GM19452 (cell line): ENCODE measurements around the gene TFR2.

ENCODE experiments used
- ATAC-seq: cut with Tn5 transposase; IDR thresholded peaks from one replicate; pipeline ENCODE4 v1.9.1; 2021; ENCODE audit not compliant: unreplicated experiment

The TFR2 gene

GRCh38 chr7:100641463-100641859, at the start of gene TFR2:
TSS of gene TFR2 (minus strand) at chr7:100641552. CDS start at chr7:100641509, 43 bp downstream.
- ATAC-seq, result no peak

DNA sequence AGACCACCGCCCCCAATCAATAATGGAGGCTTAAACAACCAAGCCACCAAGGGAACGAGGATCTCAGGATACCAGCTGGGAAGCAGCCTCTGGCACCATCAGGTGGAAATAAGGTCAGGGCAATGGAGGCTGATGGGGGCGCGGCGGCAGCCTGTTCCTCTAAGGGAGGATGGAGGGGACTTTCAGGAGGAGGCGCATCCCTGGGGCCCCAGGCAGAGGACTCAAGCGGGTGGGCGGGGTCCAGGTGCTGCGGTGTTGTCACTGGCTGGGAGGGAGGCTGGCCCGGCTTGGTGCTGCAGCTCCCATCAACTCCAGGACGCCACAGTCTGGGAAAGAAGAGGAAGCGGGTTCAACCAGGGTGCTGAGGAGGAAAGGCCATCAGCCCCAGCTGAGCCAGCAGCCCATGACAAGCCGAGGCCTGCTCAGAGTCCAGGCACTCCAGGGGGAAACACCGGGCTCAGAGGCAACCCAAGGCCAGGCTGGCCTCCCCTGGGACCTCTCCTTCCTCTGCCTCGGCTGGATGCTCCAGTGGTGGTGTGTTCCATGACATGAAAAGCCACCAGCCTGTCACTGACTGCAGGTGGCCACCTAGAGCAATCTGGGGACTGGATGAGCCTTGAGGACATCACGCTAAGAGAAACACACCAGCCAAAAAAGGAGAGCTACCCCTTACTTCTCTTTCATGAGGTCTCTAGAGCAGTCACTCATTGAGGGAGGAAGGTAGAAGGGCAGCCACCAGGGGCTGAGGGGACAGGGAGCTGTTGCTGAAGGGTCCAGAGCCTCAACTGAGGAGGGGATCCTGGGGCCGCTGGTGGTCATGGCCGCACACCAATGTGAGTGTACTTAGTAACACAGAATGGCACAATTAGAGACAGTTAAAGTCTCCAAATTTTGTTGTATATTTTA, 48.1 kb upstream of the TFR2 start:
- no peak for ATAC-seq

GRCh38 chr7:100688326-100688860, 47.0 kb upstream of the TFR2 start:
- no peak for ATAC-seq

DNA sequence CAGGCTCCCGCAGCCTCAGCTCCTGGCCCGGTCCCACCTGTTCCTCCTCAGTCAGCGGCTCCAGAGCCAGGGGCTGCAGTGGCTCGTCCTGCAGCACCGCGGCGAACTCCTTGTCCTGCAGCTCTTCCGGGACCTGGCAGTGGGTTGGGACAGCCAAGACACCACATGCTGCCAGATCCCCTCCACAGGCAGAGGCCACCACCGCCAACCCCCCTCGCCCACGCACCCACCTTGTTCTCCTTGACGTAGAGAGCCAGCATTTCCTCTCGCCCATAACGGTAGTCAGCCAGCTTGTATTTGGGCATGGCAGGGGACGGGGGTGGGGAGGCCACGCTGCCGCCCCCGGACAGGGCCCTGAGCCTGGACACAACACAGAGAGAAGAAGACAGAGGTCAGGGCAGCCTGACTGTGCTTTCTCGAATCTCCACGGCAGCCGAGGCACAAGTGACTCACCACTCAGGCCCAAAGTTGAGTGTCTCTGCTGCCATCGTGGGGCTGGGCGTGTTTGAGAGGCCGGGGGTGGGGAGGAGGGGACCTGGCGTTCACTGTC, 46.5 kb upstream of the TFR2 start:
- no peak for ATAC-seq

DNA sequence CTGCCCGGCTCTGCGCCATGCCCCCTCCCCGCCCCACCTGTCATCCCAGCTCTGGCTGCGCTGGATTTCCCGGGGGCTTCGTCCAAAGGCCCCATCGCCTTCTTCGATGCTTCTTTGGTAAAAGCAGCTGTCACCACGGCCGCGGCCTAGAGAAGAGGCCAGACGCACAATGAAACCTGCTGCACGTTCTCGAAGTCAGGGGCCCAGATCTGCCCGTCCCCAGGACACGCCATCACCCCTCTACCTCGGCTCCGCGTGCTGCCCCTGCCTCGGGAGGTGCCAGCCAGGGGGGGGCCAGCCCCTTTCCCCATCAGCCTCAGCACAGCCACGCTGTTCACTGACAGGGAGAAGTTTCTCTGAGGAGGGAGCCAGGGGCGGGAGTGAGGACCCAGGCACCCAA, 45.9 kb upstream of the TFR2 start:
- ATAC-seq, result no peak

GRCh38 chr7:100686822-100687211, 45.5 kb upstream of the TFR2 start:
- ATAC-seq, result no peak

DNA sequence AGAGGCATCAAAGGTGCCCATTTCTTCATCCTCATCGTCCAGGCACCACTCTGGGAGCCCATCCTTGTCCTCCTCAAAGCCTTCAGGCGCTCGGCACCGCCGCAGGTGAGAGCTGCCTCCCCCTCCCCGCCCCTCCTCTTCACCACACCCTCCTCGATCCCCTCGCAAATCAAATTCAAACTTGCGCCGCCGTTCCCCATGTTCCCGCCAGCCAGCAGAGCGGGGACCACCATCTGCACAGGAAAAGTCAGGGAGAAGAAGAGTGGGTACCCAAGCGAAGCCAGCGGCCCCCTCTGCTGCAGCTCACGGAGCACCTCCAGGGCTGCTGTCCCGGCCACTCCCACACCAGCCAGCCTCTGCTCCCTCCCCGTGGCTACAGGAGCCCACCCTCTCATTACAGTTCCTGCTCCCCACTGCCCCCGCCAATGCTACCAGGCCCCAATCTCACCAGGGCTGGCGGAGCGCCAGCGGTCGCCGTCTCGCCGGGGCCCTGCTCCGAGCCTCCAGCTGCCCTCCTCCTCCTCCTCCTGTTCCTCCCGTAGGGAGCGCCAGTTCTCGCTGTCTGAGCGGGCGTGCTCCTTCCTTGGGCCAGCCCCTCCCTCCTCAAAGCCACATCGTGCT, 45.0 kb upstream of the TFR2 start:
- ATAC-seq, result no peak

DNA sequence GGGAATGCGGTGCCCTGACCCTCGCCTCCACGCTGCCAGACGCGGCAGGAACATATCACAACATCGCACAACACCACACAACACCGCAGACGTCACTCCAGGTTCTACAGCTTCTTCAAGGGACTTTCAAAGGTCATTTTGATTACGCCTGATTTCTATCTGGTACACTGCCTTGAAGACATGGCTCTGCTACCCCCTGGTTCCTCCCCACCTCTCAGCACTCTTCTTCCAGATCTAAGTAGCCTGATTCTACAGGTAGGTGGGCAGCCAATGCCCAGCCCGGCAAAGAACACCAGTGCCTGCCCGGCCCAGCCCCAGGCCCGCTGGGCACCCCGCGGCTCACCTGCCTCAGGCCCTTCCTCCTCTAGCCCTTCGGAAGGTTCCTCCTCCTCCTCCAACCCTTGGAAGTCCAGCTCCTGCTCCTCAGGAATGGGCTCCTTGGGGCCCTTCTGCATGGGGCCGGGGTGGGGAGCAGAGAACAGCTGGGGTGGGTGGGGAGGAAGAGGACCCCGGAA, 44.3 kb upstream of the TFR2 start:
- ATAC-seq, result no peak

DNA sequence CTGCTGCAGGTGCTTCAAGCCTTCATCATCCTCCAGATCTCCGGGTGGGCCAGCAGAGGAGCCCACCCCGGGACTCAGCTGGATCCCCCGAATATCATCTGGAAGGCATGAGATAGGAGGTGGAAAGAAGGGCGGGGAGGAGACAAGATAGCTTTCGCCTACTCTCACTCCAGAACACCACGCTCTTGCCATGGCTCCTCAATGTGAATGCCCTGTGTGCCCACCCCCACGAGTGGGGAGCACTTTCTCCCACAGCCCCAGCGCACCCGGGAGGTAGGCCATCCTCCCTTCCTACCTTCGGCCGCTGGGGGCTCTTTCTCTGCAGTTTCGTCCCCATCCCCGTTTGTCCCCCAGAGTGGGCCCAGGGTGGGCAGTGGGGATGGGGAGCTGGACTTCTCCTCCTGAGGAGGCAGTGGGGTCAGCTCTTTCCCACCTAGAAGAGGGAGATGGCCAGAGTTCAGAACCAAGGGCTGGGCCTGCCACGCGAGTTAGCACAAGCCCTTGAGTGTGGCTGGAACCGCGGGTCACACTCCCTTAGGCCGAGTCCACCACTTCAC, 43.8 kb upstream of the TFR2 start:
- no peak for ATAC-seq

DNA sequence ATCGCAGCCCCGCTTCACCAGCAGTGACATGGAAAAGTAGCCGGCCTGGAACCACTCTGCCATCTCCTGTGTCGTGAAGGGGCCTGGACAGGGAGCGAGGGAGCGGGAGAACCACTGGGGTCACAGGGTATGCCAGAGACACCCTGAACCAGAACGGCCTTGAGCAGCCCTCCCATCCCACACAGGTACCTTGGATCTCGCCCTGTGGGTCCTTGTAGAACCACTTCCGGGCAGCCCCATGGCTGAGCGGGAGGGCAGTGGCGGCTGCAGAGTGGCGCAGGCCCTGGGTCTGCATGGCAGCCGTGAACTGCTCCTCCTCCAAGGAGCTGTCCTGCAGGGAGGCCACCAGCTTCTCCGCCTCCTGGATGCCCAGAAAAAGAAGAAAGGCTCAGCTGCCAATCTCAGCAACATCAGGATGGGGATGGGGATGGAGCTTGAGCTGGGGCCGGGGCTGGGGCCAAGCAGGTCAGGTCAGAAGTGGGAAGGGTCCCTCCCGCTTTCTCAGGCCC, 43.2 kb upstream of the TFR2 start:
- no peak for ATAC-seq

DNA sequence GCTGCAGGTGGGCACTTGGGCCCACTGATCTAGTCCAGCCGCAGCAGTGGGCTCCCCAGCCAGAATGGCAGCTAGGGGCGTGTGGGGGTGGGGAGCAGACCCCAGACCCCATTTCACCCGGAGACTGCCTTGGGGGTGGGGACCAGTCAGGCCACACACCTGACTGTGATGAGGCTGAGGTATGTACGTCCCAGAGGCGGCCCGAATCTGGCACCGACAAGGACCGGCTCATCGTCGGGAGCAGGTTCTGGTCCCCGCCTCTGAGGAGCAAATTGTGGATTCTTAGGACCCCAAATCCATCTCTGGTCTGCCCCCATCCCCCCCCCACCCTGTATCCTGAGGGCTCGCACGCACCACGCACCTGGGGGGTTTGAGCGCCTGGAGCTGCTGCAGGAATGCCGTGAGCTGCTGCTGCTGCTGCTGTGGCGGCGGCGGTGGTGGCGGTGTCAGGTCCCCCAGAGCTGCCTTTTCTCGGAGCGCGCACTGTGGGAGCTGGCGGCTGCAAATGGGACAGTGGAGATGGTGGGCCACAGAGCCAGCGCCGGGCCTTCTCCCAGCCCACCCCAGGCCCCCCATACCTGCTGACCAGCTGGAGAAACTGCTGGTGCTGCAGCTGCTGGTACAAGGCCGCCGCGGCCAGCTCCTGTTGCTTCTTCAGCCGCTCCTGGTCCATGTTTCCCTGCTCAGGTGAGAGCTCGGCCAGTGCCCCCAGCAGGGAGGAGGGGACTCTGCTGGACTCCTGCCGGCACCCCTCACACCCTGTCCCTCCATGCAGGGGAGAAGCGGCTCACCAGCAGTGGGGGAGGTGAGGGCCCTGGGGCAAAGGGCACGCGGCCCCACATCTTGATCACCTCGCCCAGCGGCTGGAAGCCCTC, 42.5 kb upstream of the TFR2 start:
- ATAC-seq, result no peak

- no peak for ATAC-seq
Measured at GRCh38 chr7:100682991-100683658, 41.8 kb upstream of the TFR2 start.

DNA sequence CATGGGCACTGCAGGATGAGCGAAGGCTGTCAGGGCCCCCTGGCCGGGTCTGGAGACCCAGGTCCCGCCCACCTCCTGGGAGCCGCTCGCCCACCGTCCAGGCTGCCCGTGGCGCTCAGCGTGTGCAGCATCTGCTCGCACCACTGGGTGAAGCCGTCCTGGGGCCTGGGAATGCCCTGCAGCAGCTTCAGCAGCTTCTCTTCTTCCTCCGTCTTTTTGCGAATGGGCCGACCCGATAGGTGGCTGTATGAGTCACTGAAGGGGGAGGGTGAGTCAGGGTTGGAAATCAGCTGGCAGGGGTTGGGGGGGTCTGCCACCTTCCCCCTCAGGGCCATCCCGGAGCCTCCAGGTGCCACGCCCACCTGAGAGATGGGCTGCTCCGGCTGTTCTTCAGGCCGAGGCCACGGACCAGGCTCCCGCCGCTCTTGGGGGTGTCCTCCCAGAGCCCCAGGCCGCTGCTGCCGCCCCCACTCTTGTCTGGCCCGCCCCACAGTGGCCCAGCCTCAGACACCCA, 40.9 kb upstream of the TFR2 start:
- no peak for ATAC-seq

DNA sequence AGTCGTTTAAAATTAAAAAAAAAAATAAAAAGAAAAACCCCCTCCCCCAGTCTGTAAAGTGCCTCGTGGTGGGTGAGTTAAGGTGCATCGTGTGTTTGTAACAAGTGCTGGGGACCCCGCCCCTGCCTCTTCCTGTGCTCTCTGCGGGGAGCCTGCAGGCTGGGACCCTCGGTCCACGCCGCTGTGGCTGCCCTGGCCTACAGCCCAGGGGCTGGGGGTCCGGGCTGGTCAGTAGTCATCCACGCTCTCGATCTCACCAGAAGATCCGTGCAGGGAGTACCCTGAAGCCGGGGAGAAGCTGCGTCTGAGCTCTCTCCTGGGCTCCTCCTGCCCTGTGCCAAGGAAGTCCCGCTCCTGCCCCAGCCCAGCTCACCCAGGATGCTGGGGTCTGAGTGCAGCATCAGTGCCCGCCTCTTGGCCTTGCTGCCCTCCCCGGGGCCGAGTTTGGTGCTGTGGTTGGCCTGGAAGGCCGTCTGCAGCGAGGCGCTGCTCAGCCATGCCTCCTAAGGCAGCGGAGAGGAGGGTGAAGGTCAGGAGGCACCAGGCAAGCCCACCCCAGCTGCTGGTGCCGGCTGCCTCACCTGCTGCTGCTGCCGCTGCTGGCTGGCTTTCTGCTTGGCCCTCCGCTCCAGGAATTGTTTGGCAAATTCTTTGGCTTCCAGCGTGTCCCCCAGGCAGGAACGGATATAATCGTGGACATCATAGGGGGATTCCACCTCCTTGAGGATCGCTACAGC, 40.3 kb upstream of the TFR2 start:
- ATAC-seq, result no peak

DNA sequence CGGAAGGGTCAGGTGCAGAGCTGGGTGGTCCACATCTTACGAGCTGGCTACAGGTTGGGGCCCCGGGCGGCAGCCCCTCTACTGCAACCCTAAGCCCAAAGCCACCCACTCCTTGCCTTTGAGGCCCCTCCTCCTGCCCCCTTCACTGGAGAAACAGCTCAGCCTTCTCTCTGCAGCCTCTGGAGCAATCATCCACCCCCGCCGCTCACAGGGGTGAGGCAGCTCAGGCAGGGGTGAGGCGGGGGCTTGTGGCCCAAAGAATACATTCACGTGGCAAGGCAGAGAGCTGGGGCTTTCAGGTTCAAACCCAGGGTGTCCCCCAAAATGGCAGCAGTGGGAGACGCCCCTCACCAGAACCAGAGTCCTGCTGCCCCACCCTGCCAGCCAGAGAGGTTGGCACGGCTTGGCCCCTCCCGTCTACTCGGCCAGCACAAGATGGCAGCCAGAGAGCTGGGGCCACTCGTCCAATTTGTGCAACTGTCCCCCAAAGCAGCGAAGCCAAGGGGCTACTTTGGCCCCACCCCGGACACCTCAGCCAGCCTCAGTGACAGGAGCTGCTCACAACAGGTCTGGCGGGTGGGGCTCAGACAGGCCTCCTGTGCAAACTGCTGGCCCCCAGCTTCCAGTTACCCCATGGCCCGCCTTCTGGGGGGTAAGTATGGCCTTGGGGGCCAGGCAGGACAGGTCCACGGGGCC, 39.4 kb upstream of the TFR2 start:
- no peak for ATAC-seq

DNA sequence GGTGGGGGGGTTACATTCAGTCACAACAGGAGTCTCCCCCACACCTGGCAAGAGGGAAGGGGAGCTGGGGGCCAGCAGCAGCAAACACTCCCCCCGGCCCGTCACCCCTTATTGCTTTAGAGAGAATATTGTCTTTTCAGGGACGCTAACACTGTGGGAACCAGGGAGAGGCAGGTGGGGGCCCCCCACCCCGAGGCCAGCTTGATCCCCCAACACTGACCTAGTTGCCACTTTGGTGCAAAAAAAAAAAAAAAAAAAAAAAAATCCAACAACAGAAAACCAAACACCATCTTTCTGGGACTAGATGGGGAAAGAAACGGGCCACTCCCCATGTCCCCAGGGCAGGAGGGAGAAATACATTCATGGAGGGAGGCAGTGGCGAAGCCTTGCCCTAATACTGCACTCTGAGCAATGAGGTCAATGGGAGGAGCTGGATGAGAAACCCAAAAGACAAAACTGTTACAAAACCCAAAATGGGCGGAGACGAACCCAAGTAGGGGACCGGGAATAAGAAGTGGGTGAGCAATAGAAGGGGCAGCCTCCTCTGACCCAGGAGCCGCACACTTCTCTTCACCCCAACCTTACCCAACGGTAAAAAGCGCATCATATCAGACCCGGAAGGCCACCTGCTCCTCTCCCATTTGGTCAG, 38.7 kb upstream of the TFR2 start:
- no peak for ATAC-seq

- ATAC-seq, result no peak
Measured at GRCh38 chr7:100679129-100679926, 38.0 kb upstream of the TFR2 start.
